Heart left ventricle (tissue), 16 donors: ENCODE measurements around the gene C3orf22. TPM values are rescaled to one million over a fixed set of nuclear protein-coding genes. Genes with fewer than 3 reads are reported as not detected.

Experiments used
- ATAC-seq, 4 donors: fragments of 200-7000 bp; cut with Tn5 transposase; one replicate each; pipeline ENCODE4 v1.9.1; 2020 to 2022; ENCODE audit warnings: moderate library complexity in 4 of 4, mild to moderate bottlenecking in 3 of 4, moderate number of reproducible peaks in 1 of 4
- DNase-seq, 5 donors: peaks; one replicate each; pipeline ENCODE4 v3.0.0-alpha.2; 2020
- H3K27ac ChIP-seq, 12 donors: fragments of 200-600 bp; sonication (generic) in 4 of 12; one replicate each; pipeline versions ENCODE4 v1.5.0 to v1.8.0; 2016 to 2022; ENCODE audit warnings: mild to moderate bottlenecking in 2 of 12
- H3K27me3 ChIP-seq, 9 donors: fragments of 200-600 bp; sonication (generic) in 2 of 9; one replicate each; pipeline versions ENCODE4 v1.5.1 to v1.8.0; 2016 to 2022; ENCODE audit warnings: mild to moderate bottlenecking in 3 of 9
- H3K36me3 ChIP-seq, 9 donors: fragments of 200-600 bp; sonication (generic) in 2 of 9; one replicate each; pipeline versions ENCODE4 v1.5.0 to v1.8.0; 2018 to 2022; ENCODE audit warnings: mild to moderate bottlenecking in 2 of 9
- H3K4me1 ChIP-seq, 12 donors: fragments of 200-600 bp; sonication (generic) in 4 of 12; one replicate each; pipeline versions ENCODE4 v1.5.0 to v1.8.0; 2016 to 2022; ENCODE audit warnings: mild to moderate bottlenecking in 3 of 12
- H3K4me3 ChIP-seq, 12 donors: fragments of 200-600 bp; sonication (generic) in 4 of 12; one replicate each; pipeline versions ENCODE4 v1.5.0 to v1.8.0; 2017 to 2022; ENCODE audit warnings: mild to moderate bottlenecking in 9 of 12, moderate library complexity in 4 of 12
- H3K9me3 ChIP-seq, 12 donors: fragments of 200-600 bp; sonication (generic) in 4 of 12; one replicate each; pipeline versions ENCODE4 v1.5.0 to v1.8.0; 2016 to 2022; ENCODE audit warnings: mild to moderate bottlenecking in 1 of 12
- CTCF ChIP-seq, 12 donors: fragments of 200-600 bp; sonication (generic) in 4 of 12; IDR thresholded peaks; one replicate each; pipeline versions ENCODE4 v1.5.0 to v1.8.0; 2018 to 2022; ENCODE audit warnings: antibody characterized with exemption in 12 of 12, mild to moderate bottlenecking in 5 of 12
- POLR2A ChIP-seq, 2 donors: fragments of 450-650 bp; IDR thresholded peaks; one replicate each; pipeline ENCODE4 v1.6.1; 2017; ENCODE audit warnings: antibody characterized with exemption in 2 of 2, mild to moderate bottlenecking in 2 of 2, moderate library complexity in 2 of 2
- WGBS, 4 donors: extraction: QIAGEN DNeasy Blood & Tissue Kit in 2 of 4; methylation state at CpG; one replicate each; pipeline versions ENCODE4 v1.1.5 to v1.1.7; 2013 to 2018; 5-methylcytosine and 5-hydroxymethylcytosine counted together
- intact Hi-C, 10 donors: fragments of 100-400 bp; cut with DNase I; formaldehyde crosslinking; loops; one replicate each; pipeline versions ENCODE4 v1.11.1 to v1.14.2; 2022
- polyA plus RNA-seq, 2 donors: library from polyadenylated mRNA; stranded (reverse); fragments of 200-250 nt; gene quantifications; one replicate each; pipeline ENCODE4 v1.2.3, GENCODE V29; 2013
- total RNA-seq, 9 donors: library from RNA; depleted of rRNA in 2 of 9; stranded (reverse); fragments of >200 nt in 2 of 9; fragmentation: NEBNext Ultra II Directional in 3 of 9; extraction: Animal tissue kit (Norgen Biotek cat#: 25700) in 3 of 9; gene quantifications; one replicate each; pipeline versions ENCODE4 v1.1.0 to v1.2.4, GENCODE V29; 2016 to 2023
- donor health status: ischemic (EF 13 %, LVEDD 7.1; RV severe dilation, severe dysfunction).
- donor health status: healthy with polysubstance abuse.
- donor health status: DM: no; HTN: yes; CAD: no.
- donor health status: DM: no; HTN: no; CAD: no.
- donor health status: ischemic (EF 25% LVEDD 6.9; RV normal size, moderate dysfunction).
- donor health status: ischemic (EF 25% LVEDD 5.7; RV mildly dilated, moderate dysfunction).
- donor health status: healthy.
- donor health status: DM: yes; HTN: yes; CAD: no.
- donor health status: ischemic (EF 35%, LVEDD 5.7; RV mildly dilated, moderate dysfunction).
- donor health status: nonischemic (EF 11% LVEDD 7.7; RV severe dilation, severe dysfunction).
- donor health status: DM: yes; HTN: yes; CAD: no.
- donor health status: PGD.
- donor health status: ischemic (EF 29% LVEDD 5.4; RV normal size, mild dysfunction).
- donor health status: nonischemic (EF 23%, LVEDD 6.1; RV moderate dilation, normal function).

Gene C3orf22
- total and polyA plus RNA-seq, 11 donors: not detected

DNA sequence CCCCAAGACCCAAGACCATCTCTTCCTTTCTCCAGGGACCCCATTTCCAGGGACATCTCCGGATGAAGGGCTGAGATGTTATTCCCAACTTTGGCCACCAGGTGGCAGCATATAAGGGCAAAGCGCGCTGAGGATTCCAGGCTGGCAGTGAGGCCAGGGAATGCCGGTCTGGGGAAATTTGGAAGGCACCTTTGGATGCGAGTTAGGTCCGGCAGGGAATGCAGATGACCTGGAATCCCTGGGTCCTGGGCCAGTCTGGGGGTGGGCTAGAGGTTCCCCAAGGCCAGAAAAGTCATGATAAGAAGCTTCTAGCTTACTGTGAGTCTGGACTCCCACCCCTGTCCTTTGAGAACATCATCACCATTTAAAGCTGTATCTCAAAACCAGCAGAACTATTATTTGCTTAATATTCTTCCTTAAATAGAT lies 36.4 kb downstream of the C3orf22 start:
- DNase-seq (peak; percentile 50 to 65 (median 56)), ATAC-seq (peak in 2 of 4 donors; percentile 38 to 53)
- Histone ChIP-seq H3K27me3 (peaks cover 0 to 25% (median 7%) of the 10 kb centered on the region in 9 donors), H3K4me3 (no peak overlapping the region), H3K36me3 (no peaks in the 10 kb centered on the region), H3K9me3 (no peaks in the 10 kb centered on the region), H3K27ac (no peak overlapping the region), H3K4me1 (peaks cover 0 to 17% (median 5%) of the 10 kb centered on the region in 12 donors)
- no peak for TF ChIP-seq POLR2A (IDR thresholded peaks at IDR 0.05)
- peak; percentile 68 to 96 (median 91) for TF ChIP-seq CTCF (IDR thresholded peaks at IDR 0.05)
- intact Hi-C loops: loop anchor here in 9 of 10 donors (2.0 to 10.0 kb wide), 8 partner anchors 45 to 1025 kb away; partner anchors contain the start of gene TXNRD3 (in 1 of the 9)
- 0 to 1% (median 0%) methylated on average over 1 to 6 of the region's 6 CpGs for WGBS, 4 donors

DNA sequence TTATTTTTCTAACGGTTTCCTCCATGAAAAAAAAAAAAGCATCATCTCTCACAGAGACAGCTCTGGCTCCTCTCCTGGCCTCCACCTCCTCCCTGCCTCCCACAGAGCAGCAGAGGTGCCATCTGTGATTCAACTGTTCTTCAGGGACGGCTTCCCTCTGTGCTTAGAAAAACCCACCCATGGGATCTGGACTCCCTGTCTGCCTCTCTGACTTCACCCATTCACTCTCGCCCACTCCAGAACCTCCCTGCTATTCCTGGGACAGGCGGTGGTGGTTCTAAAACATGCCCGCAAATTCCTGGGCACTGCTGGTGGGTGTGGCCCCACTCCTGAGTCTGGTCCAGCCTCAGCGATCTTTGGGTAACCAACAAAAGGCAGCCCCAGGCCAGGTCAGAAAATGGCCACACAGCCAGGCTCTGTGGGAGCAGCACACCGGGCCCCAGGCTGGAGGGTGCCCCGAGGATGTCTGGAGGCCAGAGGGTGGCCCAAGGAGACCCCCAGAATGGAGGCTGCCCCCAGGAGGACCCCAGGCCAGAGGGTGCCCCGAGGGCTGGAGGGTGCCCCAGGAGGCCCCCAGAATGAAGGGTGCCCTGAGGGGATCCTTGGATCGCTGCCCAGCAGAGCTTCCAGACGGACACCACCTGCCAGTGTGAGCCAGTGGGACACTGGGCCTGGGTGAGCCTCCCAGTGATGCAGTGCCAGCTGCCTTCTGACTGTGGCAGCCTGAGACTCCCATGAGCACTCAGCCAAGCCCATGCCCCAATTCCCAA lies 37.4 kb downstream of the C3orf22 start:
- DNase-seq (peak in 3 of 5 donors; percentile 22 to 46 (median 22)), ATAC-seq (no peak)
- Histone ChIP-seq H3K4me3 (no peak overlapping the region), H3K36me3 (no peaks in the 10 kb centered on the region), H3K27ac (no peak overlapping the region), H3K4me1 (peaks cover 0 to 17% (median 5%) of the 10 kb centered on the region in 12 donors), H3K27me3 (peaks cover 0 to 25% (median 7%) of the 10 kb centered on the region in 9 donors), H3K9me3 (no peaks in the 10 kb centered on the region)
- TF ChIP-seq POLR2A (IDR thresholded peaks at IDR 0.05): no peak
- TF ChIP-seq CTCF (IDR thresholded peaks at IDR 0.05): no peak
- 72 to 84% (median 76%) methylated on average over 8 to 11 of the region's 11 CpGs for WGBS, 4 donors
- intact Hi-C loops: loop anchor here (2.0 to 10.0 kb wide), 8 partner anchors 46 to 1026 kb away; partner anchors contain the start of gene TXNRD3 (in 1 of the 10)

DNA sequence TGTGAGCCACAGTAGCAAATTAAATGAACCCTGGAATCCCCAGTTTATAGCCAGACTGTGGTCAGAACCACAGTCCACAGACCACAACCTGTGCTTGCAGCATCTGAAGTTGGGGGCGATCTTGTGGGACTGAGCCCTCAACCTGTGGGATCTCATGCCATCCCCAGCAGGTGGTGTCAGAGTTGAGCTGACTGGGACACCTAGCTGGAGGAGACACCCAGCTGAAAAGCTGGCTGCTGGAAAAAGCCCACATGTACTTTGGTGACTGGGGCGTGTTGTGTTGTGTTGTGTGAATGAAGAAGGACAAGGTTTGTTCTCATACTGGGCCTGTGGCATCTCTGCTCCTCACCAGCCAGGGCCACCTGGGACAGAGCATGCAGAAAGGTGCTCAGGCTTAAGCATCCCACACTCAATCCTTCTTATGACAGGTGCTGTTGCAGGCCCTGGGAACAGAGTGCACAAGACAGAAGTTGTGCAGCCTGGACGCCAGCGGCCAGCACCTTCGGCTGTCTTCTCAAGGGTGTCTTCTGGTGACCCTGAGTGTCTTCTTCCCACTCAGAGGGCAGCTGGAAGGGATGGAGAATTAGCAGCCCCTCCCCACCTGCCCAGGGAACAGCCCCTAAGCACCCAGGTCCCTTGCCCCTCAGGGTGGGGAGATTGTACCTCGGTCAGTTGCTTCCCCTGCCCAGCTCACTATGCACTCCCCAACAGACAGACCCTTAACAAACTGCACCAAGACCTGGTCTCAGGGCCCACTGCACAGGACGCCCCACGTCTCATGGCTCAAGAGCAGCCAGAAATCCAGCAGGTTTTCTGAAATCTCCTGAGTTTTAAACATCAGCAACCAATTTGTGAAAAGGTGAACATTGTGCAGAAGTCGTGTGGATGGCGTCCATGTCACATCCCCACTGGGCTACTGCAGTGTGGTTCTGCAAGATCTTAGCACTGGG lies 39.0 kb downstream of the C3orf22 start:
- Histone ChIP-seq H3K36me3 (no peaks in the 10 kb centered on the region), H3K4me3 (no peak overlapping the region), H3K9me3 (no peaks in the 10 kb centered on the region), H3K27me3 (peaks cover 0 to 23% (median 7%) of the 10 kb centered on the region in 9 donors), H3K27ac (no peak overlapping the region), H3K4me1 (peaks cover 0 to 15% (median 4%) of the 10 kb centered on the region in 12 donors)
- ATAC-seq: no peak
- intact Hi-C loops: loop anchor here (2.0 to 10.0 kb wide), 8 partner anchors 48 to 1028 kb away; partner anchors contain the start of gene TXNRD3 (in 1 of the 10)
- DNase-seq: peak in 3 of 5 donors; percentile 3 to 35 (median 7)
- TF ChIP-seq POLR2A (IDR thresholded peaks at IDR 0.05): no peak
- no peak for TF ChIP-seq CTCF (IDR thresholded peaks at IDR 0.05)
- 77 to 88% (median 86%) methylated on average over 7 to 10 of the region's 10 CpGs for WGBS, 4 donors
